Lung (tissue), 16 donors: ENCODE data around the gene CEP43. TPM values are rescaled to one million over a fixed set of nuclear protein-coding genes. Genes with fewer than 3 reads are reported as not detected.

Experiments used
- ATAC-seq: fragments of 200-7000 bp; cut with Tn5 transposase; one replicate; pipeline ENCODE4 v1.9.1; 2020; ENCODE audit warnings: moderate number of reproducible peaks; ENCODE audit not compliant: insufficient read depth, low FRiP score
- DNase-seq, 3 donors: peaks; one replicate each; pipeline ENCODE4 v3.0.0-alpha.2; 2013 to 2017
- H3K27ac ChIP-seq, 2 donors: one replicate each; pipeline ENCODE4 v1.5.1; 2013; ENCODE audit warnings: mild to moderate bottlenecking in 2 of 2, moderate library complexity in 2 of 2, control low read depth in 1 of 2, inconsistent platforms in 1 of 2, low read depth in 1 of 2, low read length in 1 of 2
- H3K27me3 ChIP-seq, 3 donors: one replicate each; pipeline ENCODE4 v1.5.1; 2013; ENCODE audit warnings: low read length in 2 of 3; ENCODE audit not compliant: control insufficient read depth in 3 of 3, insufficient read depth in 3 of 3
- H3K36me3 ChIP-seq, 4 donors: one replicate each; pipeline ENCODE4 v1.5.1; 2013; ENCODE audit warnings: low read length in 4 of 4, mild to moderate bottlenecking in 1 of 4, moderate library complexity in 1 of 4; ENCODE audit not compliant: control insufficient read depth in 4 of 4, insufficient read depth in 4 of 4
- H3K4me1 ChIP-seq, 5 donors: one replicate each; pipeline ENCODE4 v1.5.1; 2013; ENCODE audit warnings: low read length in 5 of 5, mild to moderate bottlenecking in 2 of 5, moderate library complexity in 1 of 5; ENCODE audit not compliant: control insufficient read depth in 5 of 5, insufficient read depth in 5 of 5
- H3K4me3 ChIP-seq: one replicate; pipeline ENCODE4 v1.5.1; 2013; ENCODE audit warnings: mild to moderate bottlenecking, control low read depth, moderate library complexity
- H3K9ac ChIP-seq, 2 donors: one replicate each; pipeline ENCODE4 v1.5.1; 2013; ENCODE audit warnings: low read length in 2 of 2, control low read depth in 1 of 2; ENCODE audit not compliant: insufficient read depth in 1 of 2
- H3K9me3 ChIP-seq, 4 donors: one replicate each; pipeline ENCODE4 v1.5.1; 2013; ENCODE audit warnings: low read length in 3 of 4, mild to moderate bottlenecking in 1 of 4, moderate library complexity in 1 of 4; ENCODE audit not compliant: control insufficient read depth in 4 of 4, insufficient read depth in 3 of 4
- WGBS, 2 donors: extraction: QIAGEN DNeasy Blood & Tissue Kit; methylation state at CpG; one replicate each; pipeline ENCODE4 v1.1.7; 2013; 5-methylcytosine and 5-hydroxymethylcytosine counted together
- long read RNA-seq, 5 donors: transcript quantifications; one replicate each; lab custom pipeline, GENCODE V29; 2026
- polyA plus RNA-seq, 2 donors: library from polyadenylated mRNA; stranded (reverse); fragments of 200-250 nt; gene quantifications; one replicate each; pipeline ENCODE4 v1.2.1, GENCODE V29; 2013
- total RNA-seq, 2 donors: library from RNA; depleted of rRNA in 1 of 2; stranded (reverse); fragments of >200 nt in 1 of 2; gene quantifications; one replicate each; pipeline ENCODE4 v1.2.1, GENCODE V29; 2014 to 2021
- TF ChIP-seq, protein P1 (sequence below): IDR thresholded peaks from 2 replicates; pipeline ENCODE4 v1.5.1; 2012; ENCODE audit warnings: mild to moderate bottlenecking; ENCODE audit errors: control extremely low read depth, extremely low read depth
- donor health status: control.
- donor health status: control.
- donor health status: Bipolar disorder and iron deficiency.
- donor health status: healthy.
- donor health status: DM: yes; HTN: yes; CAD: no.

CEP43 gene, protein sequence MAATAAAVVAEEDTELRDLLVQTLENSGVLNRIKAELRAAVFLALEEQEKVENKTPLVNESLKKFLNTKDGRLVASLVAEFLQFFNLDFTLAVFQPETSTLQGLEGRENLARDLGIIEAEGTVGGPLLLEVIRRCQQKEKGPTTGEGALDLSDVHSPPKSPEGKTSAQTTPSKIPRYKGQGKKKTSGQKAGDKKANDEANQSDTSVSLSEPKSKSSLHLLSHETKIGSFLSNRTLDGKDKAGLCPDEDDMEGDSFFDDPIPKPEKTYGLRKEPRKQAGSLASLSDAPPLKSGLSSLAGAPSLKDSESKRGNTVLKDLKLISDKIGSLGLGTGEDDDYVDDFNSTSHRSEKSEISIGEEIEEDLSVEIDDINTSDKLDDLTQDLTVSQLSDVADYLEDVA
- 10 to 100 TPM; 12.0 to 43.2 TPM for total RNA-seq
- 1 to 10 TPM; 6.6 to 8.6 TPM for polyA plus RNA-seq
- long read RNA-seq, donor 1, full-length matches to known transcripts = 9 of 18 reads
- long read RNA-seq, donor 1, partial matches to known transcripts = 9 of 18 reads
- long read RNA-seq, donor 1, other reads (novel, unspliced or antisense) = 0 of 18 reads
- long read RNA-seq, donor 2, partial matches to known transcripts = 0 of 1 reads
- long read RNA-seq, donor 2, other reads (novel, unspliced or antisense) = 0 of 1 reads
- long read RNA-seq, donor 3, partial matches to known transcripts = 0 of 1 reads
- long read RNA-seq, donor 3, other reads (novel, unspliced or antisense) = 0 of 1 reads
- long read RNA-seq, donor 4 = 0 reads
- long read RNA-seq, donor 5, full-length matches to known transcripts = 4 of 13 reads
- long read RNA-seq, donor 5, partial matches to known transcripts = 9 of 13 reads
- long read RNA-seq, donor 5, other reads (novel, unspliced or antisense) = 0 of 13 reads

DNA sequence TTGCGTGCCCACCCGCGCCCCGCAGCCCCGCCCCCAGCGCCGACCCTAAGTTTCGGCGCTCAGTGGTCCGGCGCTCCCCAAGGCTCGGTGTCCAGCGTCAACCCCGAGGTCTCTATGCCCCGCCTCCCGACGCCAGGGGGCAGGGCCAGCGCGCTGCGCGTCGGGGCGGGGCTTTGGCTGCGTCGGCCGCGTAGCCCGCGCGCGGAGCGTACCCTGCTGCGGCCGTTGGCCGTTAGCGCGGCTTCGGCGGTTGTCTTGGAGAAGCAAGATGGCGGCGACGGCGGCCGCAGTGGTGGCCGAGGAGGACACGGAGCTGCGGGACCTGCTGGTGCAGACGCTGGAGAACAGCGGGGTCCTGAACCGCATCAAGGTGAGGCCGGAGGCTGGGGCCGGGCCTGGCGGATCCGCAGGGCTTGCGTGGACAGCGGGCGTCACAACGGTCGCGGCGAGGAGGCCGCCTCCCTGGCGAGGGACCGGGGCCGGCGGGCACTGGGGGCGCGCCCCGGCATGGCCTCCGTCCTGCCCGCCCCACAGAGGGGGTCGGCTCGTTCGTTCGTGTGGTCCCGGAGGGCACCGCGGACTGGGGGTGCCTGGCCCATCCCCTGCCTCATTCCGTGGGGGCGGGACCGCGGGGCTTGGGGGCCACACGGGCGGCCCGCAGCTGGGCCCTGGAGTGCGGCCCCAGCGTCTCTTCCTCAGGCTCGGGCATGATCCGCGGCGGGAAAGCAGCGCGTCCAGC is at the start of gene CEP43:
Gene CEP43, plus strand, starts transcription at position 253 of the 739 bp plus-strand sequence. Its CDS starts 16 bp downstream, at position 269.
- H3K4me1 ChIP-seq = peaks cover 4 to 24% (median 9%) of the 10 kb centered on the region in 5 donors
- peak; percentile 98 to 99 (median 98) for DNase-seq
- H3K9me3 ChIP-seq = peaks cover 0 to 2% (median 0%) of the 10 kb centered on the region in 4 donors
- 0 to 1% methylated on average over 90 to 93 of the region's 93 CpGs for WGBS, 2 donors
- H3K27ac ChIP-seq = peak within 1 kb of the TSS; percentile 84 to 86
- peak within 1 kb of the TSS; percentile 93 for H3K4me3 ChIP-seq
- peaks cover 0 to 11% (median 4%) of the 10 kb centered on the region in 4 donors for H3K36me3 ChIP-seq
- TF ChIP-seq, protein P1, sequence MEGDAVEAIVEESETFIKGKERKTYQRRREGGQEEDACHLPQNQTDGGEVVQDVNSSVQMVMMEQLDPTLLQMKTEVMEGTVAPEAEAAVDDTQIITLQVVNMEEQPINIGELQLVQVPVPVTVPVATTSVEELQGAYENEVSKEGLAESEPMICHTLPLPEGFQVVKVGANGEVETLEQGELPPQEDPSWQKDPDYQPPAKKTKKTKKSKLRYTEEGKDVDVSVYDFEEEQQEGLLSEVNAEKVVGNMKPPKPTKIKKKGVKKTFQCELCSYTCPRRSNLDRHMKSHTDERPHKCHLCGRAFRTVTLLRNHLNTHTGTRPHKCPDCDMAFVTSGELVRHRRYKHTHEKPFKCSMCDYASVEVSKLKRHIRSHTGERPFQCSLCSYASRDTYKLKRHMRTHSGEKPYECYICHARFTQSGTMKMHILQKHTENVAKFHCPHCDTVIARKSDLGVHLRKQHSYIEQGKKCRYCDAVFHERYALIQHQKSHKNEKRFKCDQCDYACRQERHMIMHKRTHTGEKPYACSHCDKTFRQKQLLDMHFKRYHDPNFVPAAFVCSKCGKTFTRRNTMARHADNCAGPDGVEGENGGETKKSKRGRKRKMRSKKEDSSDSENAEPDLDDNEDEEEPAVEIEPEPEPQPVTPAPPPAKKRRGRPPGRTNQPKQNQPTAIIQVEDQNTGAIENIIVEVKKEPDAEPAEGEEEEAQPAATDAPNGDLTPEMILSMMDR = no peak
- H3K27me3 ChIP-seq = no peaks in the 10 kb centered on the region
- peak; percentile 98 for ATAC-seq
- H3K9ac ChIP-seq = peak within 1 kb of the TSS in 1 of 2 donors; percentile 64

DNA sequence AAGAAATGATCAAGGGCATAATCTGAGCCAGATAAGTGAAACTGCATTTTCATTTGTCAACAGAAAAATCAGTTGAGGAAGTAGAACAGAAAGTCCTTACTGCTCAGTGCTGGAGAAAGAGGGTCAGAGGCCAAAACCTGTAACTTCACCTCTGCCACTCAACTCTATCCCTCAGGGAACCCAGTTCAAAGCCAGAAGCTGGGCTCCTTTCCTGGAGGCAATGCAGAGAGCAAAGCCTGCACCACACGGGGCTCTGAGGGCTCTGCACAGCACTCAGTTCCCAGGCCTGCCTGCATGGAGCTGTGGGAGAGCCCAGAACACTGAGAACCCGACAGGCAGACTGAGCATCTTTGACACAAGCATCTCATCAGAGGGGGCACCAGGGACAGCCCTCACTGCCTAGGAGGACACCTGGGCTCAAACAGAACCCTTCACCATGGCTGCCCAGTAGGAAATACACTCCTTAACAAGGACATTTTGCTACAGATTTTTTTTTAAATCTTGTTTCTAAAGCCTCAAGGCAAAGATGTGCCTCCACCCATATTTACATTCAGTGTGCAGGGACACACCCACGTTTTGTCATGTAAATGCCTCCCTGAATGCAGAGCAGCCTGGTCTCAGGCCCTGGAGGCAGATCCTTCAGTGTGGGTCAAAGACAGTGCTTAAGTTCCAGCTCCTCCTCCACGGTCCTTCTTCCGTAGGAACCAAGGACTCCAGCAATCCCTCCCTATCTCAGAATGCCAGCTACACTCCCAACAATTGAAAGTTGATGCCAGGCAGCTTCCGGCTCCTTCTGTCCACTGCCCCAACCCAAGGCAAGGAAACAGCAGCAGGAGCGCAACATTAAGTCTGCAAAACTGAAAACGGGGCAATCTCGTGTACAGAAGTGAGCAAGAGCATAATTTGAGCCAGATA is 49.4 kb upstream of the CEP43 start:
- DNase-seq (no peak), ATAC-seq (no peak)
- WGBS, 2 donors = 69 to 79% methylated on average over 9 of the region's 9 CpGs
- peaks cover 0 to 15% (median 8%) of the 10 kb centered on the region in 4 donors for H3K36me3 ChIP-seq
- TF ChIP-seq, protein P1 = no peak
- no peak overlapping the region for H3K9ac ChIP-seq
- no peak overlapping the region for H3K4me3 ChIP-seq
- no peaks in the 10 kb centered on the region for H3K9me3 ChIP-seq
- H3K27me3 ChIP-seq = no peaks in the 10 kb centered on the region
- H3K27ac ChIP-seq = peak overlapping the region in 1 of 2 donors; percentile 88
- H3K4me1 ChIP-seq = peaks cover 0 to 8% (median 0%) of the 10 kb centered on the region in 5 donors

DNA sequence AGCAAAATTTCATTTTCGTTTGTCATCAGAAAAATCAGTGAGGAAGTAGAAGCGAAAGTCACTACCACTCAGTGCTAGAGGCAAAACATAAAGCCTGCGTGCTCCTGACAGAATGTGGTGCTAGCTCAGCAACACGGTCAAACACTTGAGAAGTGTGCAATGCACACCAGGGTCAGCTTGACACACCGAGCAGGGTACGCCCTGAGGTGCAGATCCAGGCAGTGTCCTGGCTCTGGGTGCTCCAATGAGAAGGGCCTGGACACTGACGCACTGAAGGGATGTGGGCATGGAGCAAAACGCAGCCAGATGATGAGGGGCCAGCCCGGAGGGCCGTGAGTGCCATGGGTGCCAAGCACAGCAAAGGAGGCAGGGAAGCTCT is 48.8 kb upstream of the CEP43 start:
- no peak overlapping the region for H3K9ac ChIP-seq
- H3K4me3 ChIP-seq = no peak overlapping the region
- 71 to 89% methylated on average over 10 of the region's 10 CpGs for WGBS, 2 donors
- no peaks in the 10 kb centered on the region for H3K9me3 ChIP-seq
- H3K27ac ChIP-seq = peak overlapping the region in 1 of 2 donors; percentile 88
- peaks cover 0 to 10% (median 0%) of the 10 kb centered on the region in 5 donors for H3K4me1 ChIP-seq
- no peaks in the 10 kb centered on the region for H3K27me3 ChIP-seq
- ATAC-seq = peak; percentile 33
- no peak for DNase-seq
- TF ChIP-seq, protein P1 = no peak
- H3K36me3 ChIP-seq = peaks cover 0 to 11% (median 7%) of the 10 kb centered on the region in 4 donors
